Neuronal stem cell (in vitro differentiated cells): ENCODE results near the gene CIRBP.
A peak's percentile ranks its signal among the peaks of the same experiment; 100 is the strongest.

Source experiments
- DNase-seq: peaks from one replicate; pipeline ENCODE4 v3.0.0-alpha.2; 2013; ENCODE audit warnings: low spot score
- H2AFZ ChIP-seq: one replicate; pipeline ENCODE4 v1.6.1; 2013; ENCODE audit warnings: mild to moderate bottlenecking, low read length, inconsistent platforms
- H2AK5ac ChIP-seq: 2 replicates; pipeline ENCODE4 v1.6.1; 2013; ENCODE audit warnings: low read depth, mild to moderate bottlenecking, inconsistent platforms, low read length, moderate library complexity, mixed read lengths
- H2BK120ac ChIP-seq: 2 replicates; pipeline ENCODE4 v1.6.1; 2013; ENCODE audit warnings: low read depth, mild to moderate bottlenecking, inconsistent platforms, low read length, moderate library complexity, mixed read lengths
- H2BK12ac ChIP-seq: one replicate; pipeline ENCODE4 v1.6.1; 2013; ENCODE audit warnings: low read length, inconsistent platforms
- H2BK15ac ChIP-seq: 2 replicates; pipeline ENCODE4 v1.6.1; 2013; ENCODE audit warnings: mild to moderate bottlenecking, low read length, inconsistent platforms, mixed read lengths
- H2BK5ac ChIP-seq: one replicate; pipeline ENCODE4 v1.6.1; 2013; ENCODE audit warnings: inconsistent platforms, mild to moderate bottlenecking, low read length, moderate library complexity
- H3K14ac ChIP-seq: one replicate; pipeline ENCODE4 v1.6.1; 2013; ENCODE audit warnings: low read length, inconsistent platforms
- H3K18ac ChIP-seq: 2 replicates; pipeline ENCODE4 v1.6.1; 2013; ENCODE audit warnings: low read length, inconsistent platforms
- H3K23ac ChIP-seq: 2 replicates; pipeline ENCODE4 v1.6.1; 2013; ENCODE audit warnings: low read depth, mild to moderate bottlenecking, mixed read lengths, low read length, inconsistent platforms; ENCODE audit not compliant: poor library complexity
- H3K27ac ChIP-seq: replicated peaks from 3 replicates; pipeline ENCODE4 v1.5.1; 2013; ENCODE audit warnings: low read length, inconsistent platforms
- H3K27me3 ChIP-seq, 3 experiments: 2 replicates each; pipeline ENCODE4 v1.6.1; 2013; ENCODE audit warnings: low read length in 3 of 3, mild to moderate bottlenecking in 2 of 3, inconsistent platforms in 1 of 3, low read depth in 1 of 3, mixed read lengths in 1 of 3, moderate library complexity in 1 of 3; ENCODE audit not compliant: control insufficient read depth in 3 of 3, insufficient read depth in 3 of 3
- H3K36me3 ChIP-seq, 2 donors: replicated peaks in 1 of 2; 2 replicates each; pipeline ENCODE4 v1.6.1; 2013; ENCODE audit warnings: low read length in 2 of 2; ENCODE audit not compliant: control insufficient read depth in 2 of 2, insufficient read depth in 2 of 2
- H3K4ac ChIP-seq: 2 replicates; pipeline ENCODE4 v1.6.1; 2013; ENCODE audit warnings: inconsistent platforms, mild to moderate bottlenecking, low read length, moderate library complexity
- H3K4me1 ChIP-seq, 2 donors: 1 replicate in 1 of 2; 2 replicates in 1 of 2; pipeline ENCODE4 v1.6.1; 2013; ENCODE audit warnings: low read length in 2 of 2, low read depth in 1 of 2; ENCODE audit not compliant: control insufficient read depth in 2 of 2, insufficient read depth in 1 of 2
- H3K4me2 ChIP-seq: one replicate; pipeline ENCODE4 v1.6.1; 2013; ENCODE audit warnings: mild to moderate bottlenecking, low read length, inconsistent platforms; ENCODE audit not compliant: insufficient read depth, poor library complexity, severe bottlenecking
- H3K4me3 ChIP-seq, 2 donors: 2 replicates each; pipeline ENCODE4 v1.5.1; 2013; ENCODE audit warnings: low read length in 2 of 2, mild to moderate bottlenecking in 2 of 2, inconsistent platforms in 1 of 2, moderate library complexity in 1 of 2
- H3K79me1 ChIP-seq: one replicate; pipeline ENCODE4 v1.6.1; 2013; ENCODE audit warnings: low read depth, mild to moderate bottlenecking, inconsistent platforms, low read length, moderate library complexity
- H3K9ac ChIP-seq: one replicate; pipeline ENCODE4 v1.6.1; 2013; ENCODE audit warnings: mild to moderate bottlenecking, low read depth, low read length, inconsistent platforms; ENCODE audit not compliant: poor library complexity
- H3K9me3 ChIP-seq, 2 donors: replicated peaks in 1 of 2; 2 replicates each; pipeline versions ENCODE3 to v1.6.1; 2013; ENCODE audit warnings: low read length in 2 of 2, mild to moderate bottlenecking in 2 of 2, inconsistent platforms in 1 of 2, low read depth in 1 of 2, mixed read lengths in 1 of 2, moderate library complexity in 1 of 2; ENCODE audit not compliant: control insufficient read depth in 2 of 2, insufficient read depth in 1 of 2
- H4K8ac ChIP-seq: one replicate; pipeline ENCODE4 v1.6.1; 2013; ENCODE audit warnings: low read depth, mild to moderate bottlenecking, inconsistent platforms, low read length, moderate library complexity
- H4K91ac ChIP-seq: one replicate; pipeline ENCODE4 v1.6.1; 2013; ENCODE audit warnings: low read length, low read depth, mild to moderate bottlenecking, inconsistent platforms; ENCODE audit not compliant: poor library complexity
- WGBS, 2 donors: extraction: QIAGEN DNeasy Blood & Tissue Kit; methylation state at CpG; one replicate each; pipeline ENCODE4 v1.1.7; 2013; ENCODE audit warnings: missing lambda C conversion rate in 2 of 2, mixed read lengths in 1 of 2; ENCODE audit not compliant: insufficient read length in 2 of 2, insufficient replicate concordance in 1 of 2; ENCODE audit errors: extremely low coverage in 2 of 2; 5-methylcytosine and 5-hydroxymethylcytosine counted together

CIRBP gene

DNA sequence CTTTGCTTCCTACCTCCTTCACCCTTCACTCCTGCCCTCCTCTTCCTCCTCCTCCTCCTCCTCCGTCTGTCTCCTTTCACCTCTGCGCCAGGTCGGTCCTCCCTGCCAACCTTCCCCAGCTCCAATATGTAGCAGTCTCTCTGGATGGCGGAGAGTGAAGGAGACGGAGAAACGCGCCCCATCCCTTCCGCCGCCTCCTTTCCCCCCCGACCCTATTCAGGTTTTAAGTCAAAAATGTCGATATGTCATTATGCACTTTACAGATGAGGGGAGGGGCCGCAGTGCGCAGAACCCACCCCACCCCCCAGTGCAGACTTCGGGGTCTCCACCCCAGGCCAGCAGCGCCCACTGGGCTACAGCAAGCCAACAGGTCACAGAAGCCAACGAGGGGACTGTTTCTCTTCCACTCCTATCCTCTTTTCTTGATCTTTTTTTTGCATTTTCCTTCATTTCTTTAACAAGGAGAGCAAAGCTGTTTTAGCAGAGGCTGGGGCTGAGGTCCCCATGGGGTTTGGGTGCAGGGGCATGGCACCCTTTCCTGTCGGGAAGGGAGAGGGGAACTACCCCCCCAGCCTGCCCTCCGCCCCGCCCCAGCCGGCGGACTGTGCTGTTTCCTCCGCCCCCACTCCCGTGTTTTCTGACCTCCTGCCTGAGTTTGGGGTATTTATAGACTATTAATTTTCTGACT is 11.5 kb upstream of the CIRBP start:
- WGBS, 2 donors, result no CpG with 5 or more reads among the region's 23 CpGs
- H3K9ac ChIP-seq, result no peak overlapping the region
- H3K27me3 ChIP-seq, result no peaks in the 10 kb centered on the region

DNA sequence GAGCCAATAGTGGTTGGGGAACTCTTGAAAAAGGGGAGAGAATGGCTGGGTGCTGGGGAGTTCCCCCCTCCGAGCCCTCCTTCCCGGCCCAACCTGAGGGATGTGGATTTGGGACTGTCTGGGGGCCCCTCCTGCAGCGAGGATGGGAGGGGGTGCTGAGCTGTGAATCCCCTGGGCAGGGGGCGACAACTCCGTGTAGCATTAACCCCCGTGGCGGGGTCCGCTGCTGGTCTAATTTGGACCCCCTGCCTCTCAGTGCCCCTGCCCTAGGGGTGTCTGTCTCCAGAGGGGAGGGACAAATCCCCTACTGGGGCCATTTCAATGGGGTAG is 11.0 kb upstream of the CIRBP start:
- Histone ChIP-seq H3K79me1 (peaks cover 32% of the 10 kb centered on the region), H3K36me3 (peaks cover 42 to 63% of the 10 kb centered on the region in 2 donors), H3K14ac (no peak overlapping the region), H3K4me2 (no peak overlapping the region), H3K4me3 (no peak overlapping the region), H3K18ac (no peak overlapping the region), H3K9ac (no peak overlapping the region), H2AK5ac (no peak overlapping the region), H2BK12ac (no peak overlapping the region), H3K4me1 (peaks cover 36 to 53% of the 10 kb centered on the region in 2 donors), H3K9me3 (no peaks in the 10 kb centered on the region), H2BK15ac (no peak overlapping the region), H2BK5ac (no peak overlapping the region), H3K27ac (peak overlapping the region; percentile 56), H4K91ac (no peak overlapping the region), H3K27me3 (no peaks in the 10 kb centered on the region), H2AFZ (no peak overlapping the region), H3K4ac (no peak overlapping the region), H2BK120ac (no peak overlapping the region), H3K23ac (no peak overlapping the region), H4K8ac (no peak overlapping the region)
- no CpG with 5 or more reads among the region's 8 CpGs for WGBS, 2 donors
- no peak for DNase-seq

More for the DNA sequence above, 11.5 kb upstream of the CIRBP start:
- Histone ChIP-seq H3K9me3 (no peaks in the 10 kb centered on the region), H2AK5ac (no peak overlapping the region), H2AFZ (no peak overlapping the region), H2BK120ac (no peak overlapping the region), H2BK15ac (no peak overlapping the region), H3K23ac (no peak overlapping the region), H3K14ac (no peak overlapping the region), H3K4ac (no peak overlapping the region), H3K27ac (peak overlapping the region; percentile 56), H2BK12ac (no peak overlapping the region), H3K18ac (no peak overlapping the region), H4K91ac (no peak overlapping the region), H2BK5ac (no peak overlapping the region), H3K4me1 (peaks cover 31 to 51% of the 10 kb centered on the region in 2 donors), H3K79me1 (peaks cover 36% of the 10 kb centered on the region), H4K8ac (no peak overlapping the region), H3K4me2 (no peak overlapping the region), H3K36me3 (peaks cover 42 to 68% of the 10 kb centered on the region in 2 donors), H3K4me3 (no peak overlapping the region)
- no peak for DNase-seq

DNA sequence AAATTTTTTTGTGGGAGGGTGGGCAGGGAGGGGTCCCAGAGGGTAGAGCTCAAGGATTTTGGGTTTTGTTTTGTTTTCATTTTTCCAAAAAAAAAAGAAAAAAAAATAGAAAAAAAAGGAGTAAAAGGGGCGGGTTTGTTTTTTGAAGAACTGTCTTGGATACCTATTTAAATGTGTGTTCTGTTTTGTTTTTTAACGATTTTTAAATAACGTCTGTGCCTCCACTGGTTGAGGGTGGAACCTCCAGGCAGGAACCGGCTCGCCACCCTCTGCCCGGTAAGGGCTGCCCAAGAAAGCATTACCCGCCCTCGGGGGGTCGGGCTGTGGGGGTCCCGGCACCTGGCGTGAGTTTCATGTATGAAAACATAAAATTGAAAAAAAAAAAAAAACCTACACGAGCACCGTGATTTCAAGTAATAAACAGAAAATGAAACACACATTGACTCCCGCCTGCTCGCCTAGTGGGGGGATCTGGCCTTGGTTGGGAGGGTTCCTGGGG is 10.4 kb upstream of the CIRBP start:
- WGBS, 2 donors, result no CpG with 5 or more reads among the region's 15 CpGs
- peaks cover 37 to 56% of the 10 kb centered on the region in 2 donors for H3K36me3 ChIP-seq
- H3K4me1 ChIP-seq, result peaks cover 39 to 52% of the 10 kb centered on the region in 2 donors
- H2BK5ac ChIP-seq, result peak overlapping the region; percentile 83
- no peak overlapping the region for H2AK5ac ChIP-seq
- no peak overlapping the region for H3K9ac ChIP-seq
- H3K4me3 ChIP-seq, result no peak overlapping the region
- H3K4ac ChIP-seq, result no peak overlapping the region
- peak overlapping the region; percentile 58 for H2BK15ac ChIP-seq
- H3K27me3 ChIP-seq, result no peaks in the 10 kb centered on the region
- H3K23ac ChIP-seq, result peak overlapping the region; percentile 97
- DNase-seq, result no peak
- H3K27ac ChIP-seq, result peak overlapping the region; percentile 66
- no peak overlapping the region for H2BK120ac ChIP-seq
- no peak overlapping the region for H3K14ac ChIP-seq
- H3K9me3 ChIP-seq, result no peaks in the 10 kb centered on the region
- peaks cover 33% of the 10 kb centered on the region for H3K79me1 ChIP-seq
- no peak overlapping the region for H4K8ac ChIP-seq
- no peak overlapping the region for H2BK12ac ChIP-seq
- H3K18ac ChIP-seq, result no peak overlapping the region
- no peak overlapping the region for H4K91ac ChIP-seq
- H2AFZ ChIP-seq, result no peak overlapping the region
- H3K4me2 ChIP-seq, result no peak overlapping the region

DNA sequence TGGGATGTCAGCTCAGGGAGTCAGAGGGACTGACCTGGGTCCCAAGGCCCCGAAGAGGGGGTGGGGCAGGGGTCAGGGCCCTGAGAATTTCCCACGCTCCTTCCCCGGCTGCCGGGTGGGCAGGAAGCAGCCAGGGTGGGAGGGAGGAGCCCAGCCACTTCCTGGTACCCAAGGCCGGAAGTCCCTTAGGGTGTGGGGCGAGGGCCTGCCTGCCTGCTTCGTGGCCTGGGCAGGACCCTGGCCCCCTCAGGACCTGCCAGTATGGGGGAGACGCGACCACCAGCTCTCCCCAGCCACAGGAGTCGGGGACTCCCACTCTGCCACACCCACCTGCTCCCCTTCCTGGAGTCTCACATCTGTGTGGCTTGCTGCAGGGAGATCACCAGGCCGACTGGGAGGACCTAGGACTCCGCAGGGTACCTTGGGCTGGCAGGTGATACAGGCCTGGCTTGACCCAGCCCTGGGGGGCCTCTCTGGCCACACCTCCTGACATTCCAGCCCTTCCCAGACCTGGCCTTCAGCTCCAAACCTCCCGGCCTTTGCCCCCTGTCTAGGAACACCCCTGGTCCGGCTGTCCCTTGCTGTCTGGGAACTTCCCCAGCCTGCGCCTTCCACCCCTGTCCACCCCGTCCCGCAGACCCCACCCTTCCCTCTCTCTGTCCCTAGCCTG is 9.8 kb upstream of the CIRBP start:
- Histone ChIP-seq H4K91ac (no peak overlapping the region), H2AK5ac (peak overlapping the region; percentile 90), H4K8ac (peak overlapping the region; percentile 23), H2BK12ac (peak overlapping the region; percentile 98), H3K9me3 (no peaks in the 10 kb centered on the region), H3K4me2 (peak overlapping the region; percentile 18), H3K36me3 (peaks cover 31 to 50% of the 10 kb centered on the region in 2 donors), H3K79me1 (peaks cover 30% of the 10 kb centered on the region), H3K18ac (peak overlapping the region; percentile 90), H2BK5ac (peak overlapping the region; percentile 83), H3K27ac (peak overlapping the region; percentile 66), H2BK120ac (peak overlapping the region; percentile 96), H3K4ac (peak overlapping the region; percentile 37), H3K23ac (peak overlapping the region; percentile 97), H3K9ac (peak overlapping the region; percentile 77), H3K14ac (no peak overlapping the region), H3K4me3 (no peak overlapping the region), H3K4me1 (peaks cover 39 to 53% of the 10 kb centered on the region in 2 donors), H2AFZ (no peak overlapping the region), H2BK15ac (peak overlapping the region; percentile 58), H3K27me3 (no peaks in the 10 kb centered on the region)
- WGBS, 2 donors, result no CpG with 5 or more reads among the region's 17 CpGs
- no peak for DNase-seq
